GM21576 (cell line): ENCODE measurements around the gene PUS10.
"Not testable (repeated sequence)": the region's sequence is repeated elsewhere in the genome, so short reads cannot be mapped to it uniquely, and the experiment has no call there.

Experiments used
- ATAC-seq: cut with Tn5 transposase; IDR thresholded peaks from one replicate; pipeline ENCODE4 v1.9.1; 2021; ENCODE audit warnings: mild to moderate bottlenecking, moderate library complexity; ENCODE audit not compliant: unreplicated experiment

PUS10 gene

GRCh38 chr2:61012303-61012702, 5.8 kb downstream of the PUS10 start:
- not testable (repeated sequence) for ATAC-seq

- no peak for ATAC-seq
These were observed 6.4 kb downstream of the PUS10 start for GRCh38 chr2:61011678-61012077.

GRCh38 chr2:61009355-61009754, 8.7 kb downstream of the PUS10 start:
- no peak for ATAC-seq

- ATAC-seq: no peak
These were observed 11.5 kb downstream of the PUS10 start for GRCh38 chr2:61006486-61007105.

GRCh38 chr2:61005736-61006135, 12.3 kb downstream of the PUS10 start:
- ATAC-seq: no peak

- no peak for ATAC-seq
These were observed 19.2 kb downstream of the PUS10 start for GRCh38 chr2:60998628-60999545.

GRCh38 chr2:60994131-60994530, 23.9 kb downstream of the PUS10 start:
- ATAC-seq: no peak

- ATAC-seq: peak; percentile 97
These were observed 25.1 kb downstream of the PUS10 start for GRCh38 chr2:60992985-60993392.

GRCh38 chr2:60991644-60992043, 26.4 kb downstream of the PUS10 start:
- no peak for ATAC-seq

GRCh38 chr2:60989259-60989658, 28.8 kb downstream of the PUS10 start:
- no peak for ATAC-seq

- ATAC-seq: not testable (repeated sequence)
These were observed 30.4 kb downstream of the PUS10 start for GRCh38 chr2:60987656-60988055.

GRCh38 chr2:60987041-60987440, 31.0 kb downstream of the PUS10 start:
- no peak for ATAC-seq

- ATAC-seq: no peak
These were observed 33.3 kb downstream of the PUS10 start for GRCh38 chr2:60984720-60985119.

GRCh38 chr2:60982066-60982465, 36.0 kb downstream of the PUS10 start:
- ATAC-seq: not testable (repeated sequence)

GRCh38 chr2:60980071-60980815, 37.8 kb downstream of the PUS10 start:
- ATAC-seq: peak; percentile 63

- ATAC-seq: no peak
These were observed 38.8 kb downstream of the PUS10 start for GRCh38 chr2:60979231-60979630.

- no peak for ATAC-seq
These were observed 40.5 kb downstream of the PUS10 start for GRCh38 chr2:60977562-60977895.

GRCh38 chr2:60976875-60977561, 41.0 kb downstream of the PUS10 start:
- peak; percentile 37 for ATAC-seq

GRCh38 chr2:60976256-60976850, 41.7 kb downstream of the PUS10 start:
- ATAC-seq: no peak

GRCh38 chr2:60974652-60975051, 43.4 kb downstream of the PUS10 start:
- no peak for ATAC-seq

- ATAC-seq: no peak
These were observed 44.4 kb downstream of the PUS10 start for GRCh38 chr2:60973705-60974104.
